Measurements from ENCODE around the gene COX19.

Gene COX19

DNA sequence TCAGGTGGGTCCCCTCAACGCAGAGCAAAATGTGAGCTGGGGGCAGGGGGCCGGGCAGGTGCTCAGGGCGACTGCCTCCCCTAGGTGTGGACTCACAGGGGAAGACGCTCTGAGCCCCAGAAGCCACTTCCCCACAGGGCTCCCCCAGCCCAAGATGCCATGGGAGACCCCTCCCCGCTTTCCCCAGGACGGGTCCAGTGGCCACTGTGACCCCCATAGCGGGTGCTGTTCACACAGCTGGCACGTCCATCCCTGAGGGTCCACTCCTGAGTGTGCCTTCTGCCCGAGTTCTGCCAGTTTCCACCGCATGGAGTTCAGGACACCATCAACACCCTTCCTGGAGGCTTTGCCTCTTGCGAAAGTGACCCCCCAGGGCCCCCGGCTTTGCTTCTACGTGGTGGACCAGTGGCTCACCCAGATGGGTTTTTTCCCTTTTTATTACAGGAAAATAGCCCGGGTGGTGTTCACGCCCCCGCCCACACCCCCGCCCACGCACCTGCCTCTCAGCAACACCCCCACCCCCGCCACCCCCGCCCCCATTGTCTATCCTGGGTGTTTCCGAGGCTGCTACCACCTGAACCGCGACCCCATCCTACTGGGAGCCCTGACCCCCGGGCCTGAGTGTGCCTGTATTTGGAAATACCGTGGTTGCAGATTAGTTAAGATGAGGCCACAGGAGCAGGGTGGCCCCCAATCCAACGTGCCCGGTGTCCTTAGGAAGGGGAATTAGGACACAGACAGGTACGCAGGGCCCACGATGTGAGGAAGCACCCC, 52.8 kb downstream of the COX19 start:
- DNase-seq: no peak

DNA sequence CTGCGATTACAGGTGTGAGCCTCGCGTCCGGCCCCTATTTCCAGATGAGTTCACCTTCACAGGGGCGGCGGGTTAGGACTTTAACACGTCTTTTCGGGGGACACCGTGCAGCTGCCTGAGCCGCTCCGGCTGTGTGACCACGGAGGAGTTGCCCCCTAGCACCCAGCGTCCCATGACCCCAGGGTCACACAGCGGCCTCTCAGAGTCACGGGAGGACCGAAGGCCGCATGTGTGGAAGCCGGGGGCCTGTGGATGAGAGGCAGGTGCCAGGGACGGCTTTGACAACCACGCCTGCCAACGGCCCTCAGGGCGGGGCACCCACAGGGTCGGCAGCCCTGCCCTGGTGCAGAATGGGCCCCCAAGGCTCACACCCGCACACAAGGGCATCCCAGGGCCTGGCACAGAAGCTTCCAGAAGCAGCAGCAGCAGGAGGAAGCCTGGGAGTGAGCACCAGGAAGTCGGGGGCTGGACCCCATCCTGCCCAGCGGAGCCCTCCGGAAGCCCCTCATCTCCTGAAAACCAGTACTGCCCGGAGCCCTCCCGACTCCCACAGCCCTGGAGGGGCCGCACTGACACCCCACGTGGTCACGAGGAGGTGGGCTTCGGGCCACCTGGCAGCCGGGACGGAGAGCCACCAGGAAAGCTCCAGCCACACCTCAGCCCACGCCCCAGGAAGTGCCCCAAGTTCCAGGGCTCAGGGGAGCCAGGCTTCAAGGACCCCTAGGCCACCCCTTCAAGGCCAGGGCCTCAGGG, 53.6 kb downstream of the COX19 start:
- no peak for DNase-seq

DNA sequence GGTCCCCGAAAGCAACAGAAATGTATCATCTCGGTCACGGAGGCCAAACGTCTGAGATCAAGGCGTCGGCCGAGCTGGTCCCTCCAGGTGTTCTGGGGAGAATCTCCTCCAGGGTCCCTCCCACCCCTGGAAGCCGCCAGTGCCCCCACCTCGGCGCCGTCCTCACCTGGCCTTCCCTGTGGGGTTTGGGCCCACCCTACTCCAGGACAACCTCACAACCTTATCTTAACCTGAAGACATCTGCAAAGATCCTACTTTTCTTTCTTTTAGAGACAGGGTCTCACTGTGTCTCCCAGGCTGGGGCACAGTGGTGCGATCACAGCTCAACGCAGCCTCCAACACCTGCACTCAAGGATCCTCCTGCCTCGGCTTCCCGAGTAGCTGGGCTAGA, 54.3 kb downstream of the COX19 start:
- DNase-seq: no peak

DNA sequence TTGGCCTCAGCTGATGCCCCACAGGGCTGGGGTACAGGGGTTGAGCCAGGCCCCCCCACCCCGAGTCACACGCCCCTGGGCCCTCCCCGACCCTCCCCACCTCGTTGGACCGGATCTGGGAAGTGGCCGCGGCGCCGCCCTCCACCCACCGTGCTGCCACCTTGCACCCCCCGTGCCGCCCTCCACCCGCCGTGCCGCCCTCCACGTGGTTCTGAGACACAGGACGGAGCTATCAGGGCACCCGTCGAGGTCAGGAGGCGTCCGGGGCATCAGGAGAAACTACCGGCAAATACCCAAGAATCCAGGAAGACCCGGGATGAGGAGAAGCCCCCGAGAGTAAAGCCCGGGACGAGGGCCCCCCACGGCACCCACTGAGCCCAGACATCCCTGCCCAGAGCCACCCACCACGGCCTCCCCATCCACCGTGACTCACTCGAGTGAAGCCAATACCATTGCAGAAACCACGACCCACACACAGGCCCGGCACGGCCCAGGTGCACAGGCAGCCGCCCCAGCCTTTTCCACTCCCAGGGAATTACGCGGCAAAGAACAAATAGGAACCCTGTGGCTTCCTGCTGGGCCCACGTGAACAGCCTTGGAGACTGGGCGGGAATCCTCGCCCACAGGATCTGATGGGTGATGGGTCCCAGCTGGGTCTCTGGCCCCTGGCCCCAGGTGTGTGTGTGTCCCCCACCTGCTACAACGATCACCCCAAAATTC, 54.8 kb downstream of the COX19 start:
- DNase-seq: no peak

DNA sequence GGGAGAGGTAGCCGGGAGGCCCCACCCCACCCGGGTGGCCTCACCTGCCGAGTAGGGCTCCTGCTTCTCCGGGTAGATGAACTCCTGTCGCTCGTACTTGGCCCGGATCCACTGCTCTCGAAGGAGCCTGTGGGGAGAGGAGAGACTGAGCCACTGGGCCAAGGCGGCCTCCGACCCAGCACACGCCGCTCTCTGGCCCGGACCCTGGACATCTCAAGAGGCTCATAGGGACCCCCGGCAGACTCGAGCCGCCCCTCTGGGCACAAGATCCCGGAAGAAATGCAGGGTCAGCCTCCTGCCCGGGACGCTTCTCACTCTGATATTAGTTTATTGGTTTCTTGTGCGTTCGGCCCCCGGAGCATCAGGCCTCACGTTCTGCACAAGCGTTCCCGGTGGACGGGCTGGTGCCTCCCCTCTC, 55.4 kb downstream of the COX19 start:
- DNase-seq: no peak

DNA sequence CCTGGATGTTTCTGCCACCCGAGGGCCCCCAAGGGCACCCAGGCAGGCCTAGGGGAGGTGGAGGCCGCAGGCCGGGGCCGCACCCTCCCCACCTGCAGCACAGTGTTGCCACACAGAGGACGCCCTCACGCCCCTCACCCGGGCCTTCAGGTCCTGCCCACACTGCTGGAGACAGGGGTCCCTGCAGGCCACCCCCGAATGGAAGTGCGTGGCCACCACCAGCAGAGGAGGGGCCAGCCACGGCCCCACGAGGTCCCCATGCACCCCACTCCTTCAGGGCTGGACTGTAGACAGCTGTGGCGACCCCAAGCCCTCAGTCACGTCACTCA, 56.3 kb downstream of the COX19 start:
- DNase-seq: no peak

DNA sequence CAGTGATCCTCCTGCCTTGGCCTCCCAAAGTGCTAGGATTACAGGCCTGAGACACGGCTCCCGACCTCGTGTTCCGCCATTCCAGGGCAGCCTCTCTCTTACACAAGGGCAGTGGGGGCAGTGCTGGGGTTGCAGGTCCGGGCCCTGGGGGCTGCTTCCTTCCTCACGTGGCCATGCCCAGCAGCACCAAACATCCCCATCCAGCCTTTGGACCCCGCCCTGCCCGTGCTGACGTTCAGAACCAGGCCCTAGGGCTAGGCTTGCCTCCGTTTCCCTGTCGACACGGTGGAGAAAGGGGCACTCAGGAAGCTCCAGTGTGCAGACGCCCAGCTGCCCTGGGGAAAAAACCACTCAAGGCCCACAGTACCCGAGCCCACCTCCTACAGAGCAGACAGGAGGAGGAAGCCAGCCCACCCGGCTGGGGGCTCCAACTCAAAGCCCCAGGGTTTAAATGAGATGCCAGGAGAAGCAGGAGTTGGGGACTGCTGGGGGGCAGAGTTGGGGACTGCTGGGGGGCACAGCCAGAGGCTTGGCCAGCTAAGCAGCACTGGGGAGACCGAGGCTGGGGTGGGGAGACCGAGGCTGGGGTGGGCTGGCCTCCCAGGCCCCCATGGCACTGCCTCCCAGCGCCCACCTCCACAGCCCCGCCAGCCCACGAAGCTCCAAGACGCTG, 56.8 kb downstream of the COX19 start:
- DNase-seq: no peak

DNA sequence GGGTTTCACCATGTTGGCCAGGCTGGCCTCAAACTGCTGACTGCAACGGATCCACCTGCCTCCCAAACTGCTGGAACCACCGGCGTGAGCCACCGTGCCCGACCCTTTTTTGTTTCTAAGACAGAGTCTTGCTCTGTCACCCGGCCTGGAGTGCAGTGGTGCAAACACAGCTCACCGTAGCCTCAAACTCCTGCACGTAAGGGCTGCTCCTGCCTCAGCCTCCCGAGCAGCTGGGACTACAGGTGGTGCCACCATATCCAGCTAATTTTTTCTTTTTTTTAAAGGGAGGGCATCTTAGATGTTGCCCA, 57.3 kb downstream of the COX19 start:
- no peak for DNase-seq

DNA sequence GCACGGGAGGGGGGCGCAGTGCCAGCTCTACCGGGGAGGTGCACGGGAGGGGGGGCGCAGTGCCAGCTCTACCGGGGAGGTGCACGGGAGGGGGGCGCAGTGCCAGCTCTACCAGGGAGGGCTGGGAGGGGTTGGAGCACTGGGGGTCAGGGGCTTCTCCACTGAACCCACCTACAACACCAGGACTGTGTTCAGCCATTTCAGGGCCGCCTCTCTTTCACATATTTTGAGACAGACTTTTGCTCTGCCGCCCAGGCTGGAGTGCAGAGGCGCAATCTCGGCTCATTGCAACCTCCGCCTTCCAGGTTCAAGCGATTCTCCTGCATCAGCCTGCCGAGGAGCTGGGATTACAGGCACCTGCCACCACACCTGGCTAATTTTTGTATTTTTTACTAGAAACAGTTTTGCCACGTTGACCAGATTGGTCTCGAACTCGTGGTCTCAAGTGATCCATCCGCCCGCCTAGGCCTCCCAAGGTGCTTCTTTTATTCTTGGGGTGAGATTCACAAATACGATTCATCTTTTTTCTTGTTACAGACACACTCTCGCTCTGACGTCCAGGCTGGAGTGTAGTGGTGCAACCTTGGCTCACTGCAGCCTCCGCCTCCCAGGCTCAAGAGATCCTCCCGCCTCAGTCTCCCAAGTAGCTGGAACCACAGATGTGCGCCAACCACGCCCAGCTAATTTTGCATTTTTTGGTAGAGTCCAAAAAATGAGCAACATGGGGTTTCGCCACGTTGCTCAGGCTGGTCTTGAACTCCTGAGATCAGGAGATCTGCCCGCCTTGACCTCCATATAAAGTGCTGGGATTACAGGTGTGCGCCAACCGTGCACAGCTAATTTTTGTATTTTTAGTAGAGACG, 57.9 kb downstream of the COX19 start:
- no peak for DNase-seq

DNA sequence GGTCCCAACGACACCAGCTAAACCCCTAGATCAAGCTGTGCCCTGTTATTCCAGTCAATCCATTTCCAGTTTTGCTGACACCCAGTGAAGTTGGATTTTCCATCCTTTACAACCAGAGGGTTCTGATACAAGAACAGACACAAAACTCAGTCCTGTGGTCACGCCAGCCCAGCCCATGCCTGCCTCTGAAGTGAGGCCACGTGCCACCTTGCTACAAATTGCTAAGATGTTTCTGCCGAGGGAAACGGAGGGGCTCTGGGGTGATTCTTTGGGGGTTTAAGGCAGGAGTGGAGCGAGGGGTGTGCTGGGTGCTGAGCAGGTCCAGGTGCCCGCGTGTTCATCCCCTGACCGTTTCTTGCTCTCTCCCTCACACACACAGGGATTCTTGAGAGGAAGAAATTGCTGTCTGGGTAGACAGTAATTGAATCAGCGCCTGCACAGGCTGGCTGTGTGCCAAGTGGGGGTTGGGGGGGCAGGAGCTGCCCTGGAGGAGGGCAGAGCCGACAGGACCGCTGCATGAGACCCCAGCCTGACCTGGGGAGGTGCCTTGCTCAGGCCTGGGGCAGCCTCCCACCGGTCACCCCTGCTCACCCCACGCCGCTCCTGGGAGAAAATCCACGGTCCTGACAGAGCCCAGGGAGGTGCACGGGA, 58.9 kb downstream of the COX19 start:
- DNase-seq: no peak

Measured in NCI-H187 (cell line).